ENCODE results near the gene PCBD2.
A peak's percentile ranks its signal among the peaks of the same experiment; 100 is the strongest.

GRCh38 chr5:134905246-134905996 lies 490 bp downstream of the PCBD2 start:
- peak; percentile 60 to 72 (median 65) for TF ChIP-seq CTCF (IDR thresholded peaks at IDR 0.05)
- TF ChIP-seq POLR2A (IDR thresholded peaks at IDR 0.05) = no peak

All from ovary (tissue), 3 donors.